GM12864 (cell line): Measurements from ENCODE around the gene PALB2.

Experiments
- DNase-seq: peaks from one replicate; pipeline ENCODE4 v3.0.0-alpha.2; 2011; ENCODE audit warnings: low read depth
- H3K4me3 ChIP-seq: 2 replicates; pipeline ENCODE4 v1.5.1; 2011; ENCODE audit warnings: mild to moderate bottlenecking, low read depth, low read length, control low read depth
- CTCF ChIP-seq: IDR thresholded peaks from 2 replicates; pipeline ENCODE4 v1.5.1; 2011; ENCODE audit warnings: low read depth, mild to moderate bottlenecking, moderate library complexity, low read length, control low read depth, inconsistent platforms; ENCODE audit errors: missing control alignments

Gene PALB2

DNA sequence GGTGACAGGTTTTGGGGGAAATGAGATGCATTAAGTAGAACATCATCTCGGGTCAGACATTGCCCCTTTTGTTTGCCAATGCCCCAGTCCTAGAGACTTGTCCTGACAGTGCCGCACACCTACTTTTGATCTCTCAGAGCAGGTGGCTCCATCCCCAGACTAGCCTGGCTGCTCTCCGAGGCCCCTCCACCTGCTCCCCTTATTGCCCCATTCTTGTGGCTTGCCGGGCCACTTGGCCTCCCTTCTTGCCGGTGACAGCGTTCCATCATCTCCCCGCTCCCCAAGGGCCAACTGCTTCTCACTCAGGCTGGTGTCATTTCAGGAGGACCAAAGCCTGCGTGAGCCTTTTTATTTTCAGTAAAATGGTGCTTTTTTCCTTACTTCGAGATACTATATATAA is 68.7 kb downstream of the PALB2 start:
- no peak for DNase-seq
- no peak overlapping the region for H3K4me3 ChIP-seq
- no peak for TF ChIP-seq CTCF

DNA sequence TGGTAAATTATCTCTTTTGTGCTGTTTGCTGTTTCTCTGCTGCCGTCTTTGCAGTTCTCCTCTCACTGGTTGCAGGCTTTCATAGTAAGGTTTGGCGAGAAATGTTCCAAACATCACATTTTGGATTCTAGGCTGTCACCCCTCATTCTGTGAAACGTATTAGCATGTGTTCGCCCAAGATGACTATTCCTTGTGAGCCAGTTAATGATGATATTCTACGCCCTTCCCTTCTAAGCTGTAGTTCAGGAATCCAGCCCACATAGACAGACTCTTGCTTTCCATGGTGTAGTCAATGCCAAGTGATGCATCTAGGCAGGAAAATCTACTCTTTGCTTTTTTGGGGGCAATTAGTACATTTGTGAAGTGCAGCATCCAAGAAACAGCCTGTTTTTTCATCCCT is 69.2 kb downstream of the PALB2 start:
- TF ChIP-seq CTCF: no peak
- no peak for DNase-seq
- no peak overlapping the region for H3K4me3 ChIP-seq

GRCh38 chr16:23570992-23571632 is 70.0 kb downstream of the PALB2 start:
- DNase-seq: no peak
- no peak for TF ChIP-seq CTCF
- H3K4me3 ChIP-seq: no peak overlapping the region

GRCh38 chr16:23567602-23568001 is 73.5 kb downstream of the PALB2 start:
- DNase-seq: no peak
- TF ChIP-seq CTCF: no peak
- H3K4me3 ChIP-seq: no peak overlapping the region

GRCh38 chr16:23566724-23567123 is 74.4 kb downstream of the PALB2 start:
- no peak for TF ChIP-seq CTCF
- no peak for DNase-seq
- H3K4me3 ChIP-seq: no peak overlapping the region

GRCh38 chr16:23564575-23565363 is 76.3 kb downstream of the PALB2 start:
- TF ChIP-seq CTCF: no peak

More at GRCh38 chr16:23564575-23565363, 76.3 kb downstream of the PALB2 start:
- no peak overlapping the region for H3K4me3 ChIP-seq
- no peak for DNase-seq
